Left lobe of liver (tissue), 2 donors: ENCODE measurements around the gene PCDH9. TPM values are rescaled to one million over a fixed set of nuclear protein-coding genes. Genes with fewer than 3 reads are reported as not detected.
"Not testable (repeated sequence)": the region's sequence is repeated elsewhere in the genome, so short reads cannot be mapped to it uniquely, and the experiment has no call there.

Source experiments
- ATAC-seq: fragments of 200-7000 bp; cut with Tn5 transposase; one replicate; pipeline ENCODE4 v1.9.1; 2020; ENCODE audit warnings: mild to moderate bottlenecking, moderate library complexity
- DNase-seq: peaks from one replicate; pipeline ENCODE4 v3.0.0-alpha.2; 2020; ENCODE audit warnings: low spot score
- total RNA-seq: library from RNA; stranded (reverse); gene quantifications from one replicate; pipeline ENCODE4 v1.2.1, GENCODE V29; 2021
- donor health status: DM: no; HTN: no; CAD: no; lungs with moderate emphysema.
- donor health status: DM: no; HTN: yes; CAD: no.

Gene PCDH9
- total RNA-seq, 1 donor from 2014 or later = 2.4 TPM

GRCh38 chr13:67134417-67135129, 95.6 kb downstream of the PCDH9 start:
- ATAC-seq (peak; percentile 71), DNase-seq (no peak)

DNA sequence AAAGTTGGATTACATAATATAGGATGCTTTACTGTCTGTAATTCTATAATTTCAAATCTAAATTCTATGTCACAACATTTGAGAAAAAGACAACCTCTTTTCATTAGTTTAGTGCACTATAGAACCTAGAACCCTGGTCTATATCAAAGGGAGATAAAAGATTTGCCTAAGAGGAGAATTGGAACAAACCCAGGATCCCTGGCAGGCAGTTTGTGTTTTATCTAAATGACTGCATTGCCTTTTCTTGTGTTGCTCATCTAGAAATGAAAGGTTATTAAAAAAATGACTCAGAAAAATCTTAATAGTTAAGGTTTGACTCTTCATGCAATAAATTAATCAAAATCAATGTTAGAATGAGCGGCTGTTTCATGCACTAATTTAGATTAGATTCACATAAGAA, 96.7 kb downstream of the PCDH9 start:
- DNase-seq (no peak), ATAC-seq (no peak)

DNA sequence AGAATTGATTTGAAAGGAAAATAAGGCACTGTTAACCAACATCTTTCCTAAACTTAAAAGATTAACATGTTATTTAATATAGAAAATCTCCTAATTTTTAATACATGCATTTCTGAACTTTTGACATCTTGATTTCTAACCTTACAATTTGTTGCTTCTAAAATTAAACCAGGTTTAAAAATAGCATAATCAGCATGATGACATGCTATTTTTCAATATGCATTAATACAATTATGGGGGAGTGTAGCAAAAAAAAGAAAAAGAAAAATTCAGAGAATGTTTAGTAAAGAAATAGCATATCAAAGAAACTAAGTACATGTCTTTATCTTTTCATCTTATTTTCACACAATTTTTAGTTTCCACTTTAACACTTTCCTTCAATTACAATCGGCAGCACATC, 98.7 kb downstream of the PCDH9 start:
- no peak for ATAC-seq

GRCh38 chr13:67130444-67130843, 99.7 kb downstream of the PCDH9 start:
- DNase-seq = no peak
- no peak for ATAC-seq

More for the DNA sequence above, 98.7 kb downstream of the PCDH9 start:
- no peak for DNase-seq

DNA sequence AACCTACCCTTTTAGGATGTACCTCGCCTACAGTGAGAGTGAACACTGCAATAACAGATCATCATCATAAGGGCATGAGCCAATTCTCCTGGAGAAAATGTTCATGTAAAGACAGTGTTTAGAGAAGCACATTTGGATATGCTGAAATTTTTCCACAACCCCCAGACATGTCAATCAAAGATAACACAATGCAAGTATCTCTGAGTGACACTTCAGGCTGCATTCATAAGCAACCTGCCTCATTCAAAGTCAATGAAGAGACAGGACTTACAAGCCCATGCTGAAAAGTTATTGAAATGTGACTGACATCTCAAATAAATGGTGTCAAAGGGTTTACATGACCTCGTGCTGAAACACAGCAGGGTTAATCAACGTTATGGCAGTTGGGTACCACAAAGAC, 102.0 kb downstream of the PCDH9 start:
- ATAC-seq (no peak), DNase-seq (no peak)

- ATAC-seq = no peak
- no peak for DNase-seq
These were observed 104.5 kb downstream of the PCDH9 start for GRCh38 chr13:67125681-67126080.

- peak; percentile 47 for ATAC-seq
- DNase-seq = no peak
These were observed 107.0 kb downstream of the PCDH9 start for GRCh38 chr13:67123165-67123564.

DNA sequence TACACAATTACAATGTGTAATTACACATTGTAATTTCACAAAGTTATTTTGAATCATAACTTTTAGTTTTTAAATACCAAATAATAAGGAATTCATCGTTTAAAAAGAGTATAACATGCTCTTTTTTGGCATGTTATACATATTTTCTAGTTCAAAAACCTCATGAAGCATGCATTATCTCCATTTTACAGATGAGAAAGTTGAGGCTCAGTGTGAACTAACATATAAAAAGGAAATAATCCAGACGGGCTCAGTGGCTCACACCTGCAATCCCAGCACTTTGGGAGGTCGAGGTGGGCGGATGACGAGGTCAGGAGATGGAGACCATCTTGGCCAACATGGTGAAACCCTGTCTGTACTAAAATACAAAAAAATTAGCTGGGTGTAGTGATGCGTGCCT, 107.9 kb downstream of the PCDH9 start:
- no peak for DNase-seq
- ATAC-seq = no peak

- ATAC-seq = peak; percentile 82
- no peak for DNase-seq
These were observed 109.1 kb downstream of the PCDH9 start for GRCh38 chr13:67120872-67121531.

DNA sequence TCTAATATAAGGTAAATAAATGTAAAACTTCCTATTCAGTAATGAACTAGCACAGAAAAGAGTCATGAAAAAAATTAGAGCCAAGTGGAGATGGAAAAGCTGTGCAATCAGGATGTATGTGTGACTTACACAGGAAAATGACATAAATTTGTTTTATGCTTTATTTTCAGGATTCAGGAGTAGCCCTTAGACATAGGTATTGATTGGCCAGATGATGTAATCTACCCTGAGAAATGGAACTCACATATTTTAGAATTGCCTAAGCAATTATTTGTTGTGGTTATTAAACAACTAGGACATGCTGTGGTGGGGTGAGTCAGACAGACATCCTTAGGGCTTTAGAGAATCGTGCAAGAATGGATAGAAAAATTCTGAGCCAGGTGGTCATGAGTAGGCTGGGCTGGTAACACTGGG, 110.6 kb downstream of the PCDH9 start:
- ATAC-seq = peak; percentile 77

DNA sequence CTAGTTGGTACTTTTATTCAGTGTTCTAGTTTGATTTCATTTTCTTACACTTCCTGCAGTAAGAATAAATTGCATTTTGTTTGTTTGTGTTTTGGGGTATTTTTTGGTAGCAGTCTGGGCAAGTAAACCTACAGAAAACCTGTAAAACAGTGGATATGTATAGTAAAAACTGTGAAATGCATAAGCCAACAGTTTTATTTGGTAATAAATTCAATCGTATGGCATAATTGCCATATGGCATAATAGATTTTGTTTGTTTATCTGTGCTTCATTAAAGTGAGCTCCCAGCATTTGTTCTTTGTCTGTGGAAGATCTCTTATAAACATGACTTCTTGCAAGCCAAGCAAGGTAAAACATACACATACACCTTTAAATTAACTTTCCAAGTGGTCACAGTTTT, 111.9 kb downstream of the PCDH9 start:
- ATAC-seq = no peak
- DNase-seq = no peak

More for the DNA sequence above, 110.6 kb downstream of the PCDH9 start:
- DNase-seq = no peak

- ATAC-seq (no peak), DNase-seq (no peak)
These were observed 113.1 kb downstream of the PCDH9 start for GRCh38 chr13:67117010-67117550.

DNA sequence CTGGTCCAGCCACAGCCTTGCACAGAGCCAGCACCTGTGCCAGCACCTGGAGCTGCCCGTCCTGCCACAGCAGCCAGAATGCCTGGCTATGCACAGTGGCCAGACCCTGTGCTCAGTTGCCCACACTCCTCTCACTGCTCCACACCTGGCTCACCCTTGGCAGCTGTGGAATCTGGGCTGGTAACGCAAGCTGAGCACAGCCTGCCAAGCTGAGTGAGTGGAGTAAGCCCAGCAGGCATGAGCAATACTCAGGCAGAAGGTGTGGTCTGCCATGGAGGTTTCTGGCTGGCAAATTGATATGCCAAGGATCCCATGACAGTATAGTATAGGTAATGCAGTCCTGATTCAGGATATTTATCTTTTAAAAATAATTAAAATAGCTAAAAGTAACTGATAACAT, 122.2 kb downstream of the PCDH9 start:
- no peak for DNase-seq
- no peak for ATAC-seq

GRCh38 chr13:67106502-67107057, 123.6 kb downstream of the PCDH9 start:
- ATAC-seq (no peak), DNase-seq (no peak)

DNA sequence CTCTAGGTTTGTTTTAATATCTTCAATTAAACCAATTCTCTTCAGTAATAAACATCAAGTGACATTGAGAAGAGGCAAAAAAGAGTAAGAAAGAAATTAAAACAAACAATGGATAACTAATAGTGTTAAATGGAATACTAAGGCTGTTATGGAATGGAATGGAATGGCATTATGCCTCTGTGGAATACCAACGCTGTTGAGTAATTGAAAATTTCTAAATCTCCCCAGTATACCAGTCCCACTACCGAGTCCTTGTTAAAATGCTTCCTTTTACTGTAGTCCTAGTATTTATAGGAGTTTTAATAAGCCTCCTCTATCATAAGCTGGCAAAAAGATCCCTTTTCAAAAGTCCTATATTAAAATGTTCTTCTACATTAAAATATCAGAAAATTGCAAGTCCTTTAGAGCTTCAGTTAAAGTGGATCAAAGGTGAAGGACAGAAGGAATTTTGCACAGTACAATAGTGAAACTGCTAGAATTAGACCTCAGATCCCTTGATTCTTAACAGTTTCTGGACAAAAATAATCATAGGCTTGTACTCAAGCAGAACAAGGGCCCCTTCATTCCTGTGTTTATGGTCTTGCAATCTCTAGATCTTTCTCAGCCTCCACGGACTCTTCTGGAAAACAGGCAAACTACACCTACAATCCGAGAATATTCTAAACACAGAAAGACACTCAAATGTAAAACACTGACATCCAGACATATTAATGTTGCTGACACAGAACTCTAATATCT, 128.2 kb downstream of the PCDH9 start:
- peak; percentile 64 for ATAC-seq
- DNase-seq = no peak

DNA sequence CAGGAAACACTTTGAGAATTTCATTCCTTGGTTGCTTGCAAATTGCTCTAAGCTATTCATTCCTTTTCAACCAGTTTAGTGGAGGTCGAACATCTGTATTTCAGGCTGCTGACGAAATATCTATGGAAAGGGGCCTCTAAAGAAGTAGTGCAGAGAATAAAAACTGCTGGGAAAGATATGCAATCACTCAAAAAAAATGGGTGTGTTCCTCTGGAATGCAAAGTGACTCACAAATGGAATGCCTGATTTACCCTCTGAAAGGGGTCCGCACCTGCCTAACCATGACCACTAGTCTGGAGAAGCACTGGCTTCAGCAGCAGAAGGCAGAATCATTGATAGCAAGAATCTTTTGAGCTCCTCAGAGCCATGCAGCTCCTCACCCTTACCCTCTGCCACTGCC, 129.4 kb downstream of the PCDH9 start:
- no peak for DNase-seq
- ATAC-seq = no peak

- ATAC-seq (no peak), DNase-seq (no peak)
These were observed 130.6 kb downstream of the PCDH9 start for GRCh38 chr13:67099494-67099893.

- no peak for ATAC-seq
These were observed 132.2 kb downstream of the PCDH9 start for GRCh38 chr13:67097892-67098452.

DNA sequence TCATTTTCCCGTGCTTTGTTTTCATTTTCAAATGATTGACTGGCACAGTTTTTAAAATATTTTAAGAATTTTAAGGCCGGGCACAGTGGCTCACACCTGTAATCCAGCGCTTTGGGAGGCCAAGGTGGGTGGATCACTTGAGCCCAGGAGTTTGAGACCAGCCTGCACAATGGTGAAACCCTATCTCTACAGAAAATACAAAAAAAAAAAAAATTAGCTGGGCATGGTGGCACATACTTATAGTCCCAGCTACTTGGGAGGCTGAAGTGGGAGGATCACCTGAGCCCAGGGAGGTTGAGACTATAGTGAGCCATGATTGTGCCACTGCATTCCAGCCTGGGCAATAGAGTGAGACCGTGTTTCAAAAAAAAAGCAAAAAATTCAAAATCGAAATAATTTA, 133.2 kb downstream of the PCDH9 start:
- not testable (repeated sequence) for ATAC-seq, DNase-seq

More at GRCh38 chr13:67097892-67098452, 132.2 kb downstream of the PCDH9 start:
- no peak for DNase-seq

GRCh38 chr13:67096418-67096817, 133.7 kb downstream of the PCDH9 start:
- ATAC-seq (no peak), DNase-seq (no peak)

DNA sequence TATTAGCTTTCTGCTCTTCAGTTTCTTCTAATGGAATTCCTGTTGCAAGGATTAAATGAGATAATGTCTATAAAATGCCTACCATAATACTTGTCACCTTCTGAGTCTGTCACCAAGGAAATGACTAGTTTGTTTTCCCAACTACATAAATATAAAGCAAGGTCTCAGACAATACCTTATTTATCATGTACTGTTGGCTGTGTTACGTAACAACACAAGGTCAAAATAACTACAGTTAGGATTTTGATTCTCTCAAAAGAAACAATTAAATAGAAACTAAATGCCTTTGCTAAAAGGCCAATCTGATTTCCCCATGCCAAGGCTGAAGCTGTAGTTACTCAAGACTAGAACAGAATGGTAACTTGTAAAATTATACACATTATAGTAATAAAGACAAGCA, 134.5 kb downstream of the PCDH9 start:
- DNase-seq = no peak
- ATAC-seq = no peak
